GM18520 (cell line): ENCODE results near the gene DPP10.

Experiments
- ATAC-seq: cut with Tn5 transposase; IDR thresholded peaks from one replicate; pipeline ENCODE4 v1.9.1; 2021; ENCODE audit not compliant: unreplicated experiment

The DPP10 gene

GRCh38 chr2:115201386-115201785 is 758.9 kb downstream of the DPP10 start:
- no peak for ATAC-seq

GRCh38 chr2:115208493-115209164 is 766.2 kb downstream of the DPP10 start:
- no peak for ATAC-seq

GRCh38 chr2:115214050-115214449 is 771.6 kb downstream of the DPP10 start:
- ATAC-seq = no peak

- ATAC-seq = no peak
Observed at GRCh38 chr2:115219296-115219695, 776.9 kb downstream of the DPP10 start.

- ATAC-seq = no peak
Observed at GRCh38 chr2:115234186-115234585, 791.7 kb downstream of the DPP10 start.

GRCh38 chr2:115234737-115235136 is 792.3 kb downstream of the DPP10 start:
- no peak for ATAC-seq

GRCh38 chr2:115248066-115248465 is 805.6 kb downstream of the DPP10 start:
- ATAC-seq = no peak

- ATAC-seq = no peak
Observed at GRCh38 chr2:115277366-115277765, 834.9 kb downstream of the DPP10 start.

- no peak for ATAC-seq
Observed at GRCh38 chr2:115285416-115285815, 843.0 kb downstream of the DPP10 start.

- no peak for ATAC-seq
Observed at GRCh38 chr2:115290478-115290877, 848.0 kb downstream of the DPP10 start.

- no peak for ATAC-seq
Observed at GRCh38 chr2:115292742-115293141, 850.3 kb downstream of the DPP10 start.

- no peak for ATAC-seq
Observed at GRCh38 chr2:115294999-115295398, 852.6 kb downstream of the DPP10 start.

- no peak for ATAC-seq
Observed at GRCh38 chr2:115297056-115297455, 854.6 kb downstream of the DPP10 start.

- ATAC-seq = no peak
Observed at GRCh38 chr2:115299199-115299598, 856.8 kb downstream of the DPP10 start.

- no peak for ATAC-seq
Observed at GRCh38 chr2:115305712-115306111, 863.3 kb downstream of the DPP10 start.

GRCh38 chr2:115314119-115314518 is 871.7 kb downstream of the DPP10 start:
- no peak for ATAC-seq

GRCh38 chr2:115327061-115327460 is 884.6 kb downstream of the DPP10 start:
- no peak for ATAC-seq

- ATAC-seq = no peak
Observed at GRCh38 chr2:115359550-115359949, 917.1 kb downstream of the DPP10 start.

GRCh38 chr2:115364093-115364492 is 921.7 kb downstream of the DPP10 start:
- no peak for ATAC-seq

- ATAC-seq = no peak
Observed at GRCh38 chr2:115369400-115369799, 927.0 kb downstream of the DPP10 start.

- ATAC-seq = no peak
Observed at GRCh38 chr2:115374981-115375380, 932.5 kb downstream of the DPP10 start.

GRCh38 chr2:115384399-115384798 is 942.0 kb downstream of the DPP10 start:
- no peak for ATAC-seq

GRCh38 chr2:115386465-115386864 is 944.0 kb downstream of the DPP10 start:
- ATAC-seq = no peak
